ENCODE results near the gene ZNF646.

- TF ChIP-seq CTCF (IDR thresholded peaks at IDR 0.05) = no peak
- TF ChIP-seq POLR2A (IDR thresholded peaks at IDR 0.05) = peak; percentile 50 to 72 (median 62)
These were observed 34.0 kb downstream of the ZNF646 start, which contains the start of gene BCKDK for GRCh38 chr16:31108035-31108793.

All from body of pancreas (tissue), 4 donors.